ENCODE measurements around the gene BICD2.
"Not testable (repeated sequence)": the region's sequence is repeated elsewhere in the genome, so short reads cannot be mapped to it uniquely, and the experiment has no call there.

The BICD2 gene

DNA sequence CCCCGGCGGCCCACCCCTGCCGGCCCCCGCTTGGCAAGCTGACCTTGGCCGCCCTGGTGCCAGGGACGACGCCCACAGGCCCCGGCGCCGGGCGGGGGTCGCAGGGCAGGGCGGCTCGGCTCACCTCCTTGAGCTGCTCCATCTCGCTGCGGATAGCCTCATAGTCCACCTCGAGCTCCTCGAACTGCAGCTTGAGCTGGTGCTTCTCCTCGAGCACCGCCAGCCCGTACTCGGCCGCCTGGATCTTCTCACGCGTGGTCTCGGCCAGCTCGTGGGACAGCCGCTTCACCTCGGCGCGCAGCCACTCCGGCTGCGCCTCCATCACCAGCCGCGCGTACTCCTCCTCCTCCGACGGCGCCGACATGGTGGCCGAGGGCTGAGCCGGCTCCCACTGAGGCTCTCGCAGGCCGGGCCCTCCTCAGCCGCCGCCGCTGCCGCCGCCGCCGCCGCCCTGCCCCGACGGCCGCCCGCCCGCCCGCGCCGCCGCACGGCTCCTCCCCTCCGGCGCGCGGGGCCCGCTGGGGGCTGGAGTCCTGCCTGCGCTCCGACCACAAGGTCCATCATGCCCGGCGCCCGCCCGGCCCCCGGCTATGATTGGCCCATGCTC, at the start of gene BICD2:
BICD2 (minus strand) TSS at position 453 of the 607 bp plus-strand sequence; CDS start at position 364, 89 bp downstream.
- no peak for DNase-seq (ENCODE audit: low read depth)

DNA sequence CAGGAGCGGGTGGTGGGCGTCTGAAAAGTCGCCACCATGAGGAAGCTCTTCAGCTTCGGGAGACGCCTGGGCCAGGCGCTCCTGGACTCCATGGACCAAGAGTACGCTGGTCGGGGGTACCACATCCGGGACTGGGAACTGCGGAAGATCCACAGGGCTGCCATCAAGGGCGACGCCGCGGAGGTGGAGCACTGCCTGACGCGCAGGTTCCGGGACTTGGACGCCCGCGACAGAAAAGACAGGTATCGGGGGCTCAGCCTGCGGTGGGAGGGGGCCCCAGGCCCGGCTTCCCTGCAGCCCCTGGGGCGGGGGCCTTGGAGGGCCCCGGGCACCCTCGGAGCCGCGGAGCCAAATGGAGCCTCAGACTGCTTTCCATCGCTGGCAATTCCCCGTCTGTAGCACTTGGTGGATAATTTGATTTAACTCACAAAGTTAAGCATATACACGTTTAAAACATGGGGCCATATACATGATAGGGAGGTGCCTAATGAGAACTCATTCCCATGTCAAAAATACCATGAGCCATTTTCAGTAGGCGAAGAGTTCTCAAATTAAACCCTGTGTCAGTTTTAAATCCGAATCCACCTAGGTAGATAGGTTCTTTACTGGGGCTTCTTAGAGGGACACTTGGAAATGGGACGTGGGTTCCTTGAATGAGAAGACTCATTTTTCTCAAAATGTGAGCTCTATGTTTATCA, 45.1 kb upstream of the BICD2 start:
- not testable (repeated sequence) for DNase-seq (ENCODE audit: low read depth)

DNA sequence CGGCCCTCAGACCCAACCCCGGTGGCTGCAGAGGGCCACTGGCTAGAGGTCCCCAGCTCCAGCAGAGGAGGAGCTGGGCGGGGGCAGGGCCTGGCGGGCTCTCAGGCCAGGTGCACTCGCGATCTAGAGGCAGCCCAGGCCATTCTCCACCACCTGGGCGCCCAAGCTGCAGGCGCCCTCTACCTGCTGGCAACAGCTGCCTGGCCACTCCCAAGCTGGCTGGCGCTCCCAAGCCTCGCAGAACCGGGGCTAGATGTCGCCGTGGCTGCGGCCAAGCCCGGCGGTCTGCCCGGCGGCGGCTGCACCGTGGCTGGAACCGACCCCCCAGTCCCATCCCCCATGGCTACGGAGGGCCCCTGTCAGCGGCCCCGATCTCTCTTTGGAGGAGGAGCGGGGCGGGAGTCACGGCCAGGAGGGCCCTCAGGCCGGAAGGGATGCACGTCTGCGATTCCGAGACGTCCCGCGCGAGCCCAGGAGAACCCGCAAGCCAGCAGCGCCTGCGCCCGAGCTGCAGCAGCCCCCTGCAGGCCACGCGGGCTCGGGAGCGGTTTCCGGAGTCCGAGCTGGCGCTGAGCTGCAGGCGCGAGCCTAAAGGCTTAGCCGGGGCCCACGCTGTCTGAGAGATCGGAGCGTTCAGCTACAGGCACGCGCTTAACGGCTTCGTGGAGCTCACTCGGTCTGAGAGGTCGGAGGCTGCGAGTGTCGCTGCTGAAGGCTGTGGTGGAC, 44.3 kb upstream of the BICD2 start:
- DNase-seq (ENCODE audit: low read depth): no peak

DNA sequence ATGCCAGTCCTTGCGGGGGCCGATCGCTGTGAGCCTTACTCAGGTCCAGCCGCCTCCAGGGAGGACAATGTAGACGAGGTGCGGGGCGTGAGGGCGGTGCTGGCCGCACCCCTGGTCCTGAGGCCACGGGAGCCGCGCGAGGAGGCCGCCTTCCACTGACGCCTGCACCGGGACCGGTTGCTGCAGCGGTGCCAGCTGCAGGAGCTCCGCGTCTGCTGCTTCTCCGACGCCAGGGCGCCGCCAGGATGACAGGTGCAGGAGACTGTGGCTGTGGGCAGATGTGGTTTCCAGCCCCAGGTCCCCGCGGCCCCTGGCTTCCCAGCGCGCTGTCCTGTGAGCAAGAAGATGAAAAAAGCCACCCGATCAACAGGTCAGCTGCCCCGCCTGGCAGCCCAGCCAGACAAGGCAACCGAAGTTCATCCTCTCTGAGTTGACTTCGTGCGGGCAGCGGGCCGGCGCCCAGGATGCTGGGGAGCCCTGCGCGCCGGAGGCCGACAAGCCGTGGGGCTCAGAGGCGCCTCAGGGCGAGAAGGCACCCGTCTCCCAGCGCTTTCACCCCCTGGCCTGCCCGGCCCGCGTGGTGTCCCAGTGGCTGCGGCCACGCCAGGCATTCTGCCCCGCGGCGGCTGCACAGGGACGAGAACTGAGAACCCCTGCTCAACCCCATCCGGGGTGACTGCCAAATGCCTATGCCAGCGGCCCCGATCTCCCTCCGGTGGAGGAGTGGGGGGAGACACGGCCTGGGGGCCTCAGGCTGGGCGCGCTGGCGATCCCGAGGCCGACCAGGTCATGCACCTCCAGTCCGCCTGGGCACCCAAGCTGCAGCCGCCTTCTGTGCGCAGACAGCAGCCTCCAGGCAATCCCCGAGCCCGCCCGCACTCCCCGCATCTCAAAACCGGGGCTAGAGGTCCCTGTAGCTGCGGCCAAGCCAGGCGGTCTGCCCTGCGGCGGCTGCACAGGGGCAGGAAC, 43.4 kb upstream of the BICD2 start:
- no peak for DNase-seq (ENCODE audit: low read depth)

DNA sequence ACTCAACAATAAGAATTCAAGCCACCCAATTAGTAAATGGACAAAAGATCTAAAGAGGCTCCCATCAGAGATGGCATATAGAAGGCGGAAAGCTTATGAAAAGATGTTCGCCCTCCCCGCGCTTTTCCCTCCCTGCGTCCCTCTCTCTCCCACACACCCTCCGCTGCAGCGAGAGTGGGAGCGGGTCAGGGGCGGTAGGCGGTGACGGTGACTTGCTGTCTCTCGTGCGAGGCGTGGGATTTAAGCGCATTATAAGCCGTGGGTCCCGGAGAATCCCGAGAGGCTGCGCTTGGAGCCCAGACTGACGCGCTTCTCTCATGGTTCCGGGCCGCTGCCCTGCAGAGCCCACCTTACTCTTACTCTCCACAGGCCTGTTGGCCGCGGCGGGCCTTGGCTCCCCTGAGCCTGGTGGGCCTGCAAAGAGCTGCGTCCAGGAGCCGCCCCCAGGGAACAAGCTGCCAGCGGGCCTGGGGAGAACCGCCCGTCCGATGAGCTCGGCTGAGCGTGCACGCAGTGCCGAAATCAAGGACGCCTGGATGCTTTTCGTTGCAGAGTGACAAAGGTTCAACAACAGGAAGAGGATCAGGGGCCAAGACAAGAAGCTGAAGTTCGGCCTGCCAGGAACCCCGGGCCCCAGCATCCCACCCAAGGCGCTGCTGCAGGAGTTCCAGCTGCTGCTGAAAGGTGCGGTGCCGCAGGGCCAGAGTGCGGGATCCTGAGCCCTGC, 42.6 kb upstream of the BICD2 start:
- DNase-seq (ENCODE audit: low read depth): no peak

DNA sequence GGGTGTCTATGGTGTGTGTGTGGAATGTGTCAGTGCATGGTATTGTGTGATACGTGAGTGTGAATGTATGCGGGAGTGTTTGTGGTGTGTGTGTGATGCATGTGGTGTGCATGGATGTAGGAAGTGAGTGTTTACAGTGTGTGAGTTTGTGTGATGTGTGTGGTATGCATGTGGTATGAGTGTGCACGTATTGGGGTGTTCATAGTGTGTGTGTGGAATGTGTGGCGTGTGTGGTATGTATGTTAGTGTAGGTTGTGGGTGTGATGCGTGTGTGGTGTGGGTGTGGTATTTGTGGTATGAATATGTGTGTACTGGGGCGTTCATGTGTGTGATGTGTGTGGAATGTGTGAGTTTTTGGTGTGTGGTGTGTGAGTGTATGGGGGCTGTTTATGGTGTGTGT, 40.1 kb upstream of the BICD2 start:
- DNase-seq (ENCODE audit: low read depth): no peak

DNA sequence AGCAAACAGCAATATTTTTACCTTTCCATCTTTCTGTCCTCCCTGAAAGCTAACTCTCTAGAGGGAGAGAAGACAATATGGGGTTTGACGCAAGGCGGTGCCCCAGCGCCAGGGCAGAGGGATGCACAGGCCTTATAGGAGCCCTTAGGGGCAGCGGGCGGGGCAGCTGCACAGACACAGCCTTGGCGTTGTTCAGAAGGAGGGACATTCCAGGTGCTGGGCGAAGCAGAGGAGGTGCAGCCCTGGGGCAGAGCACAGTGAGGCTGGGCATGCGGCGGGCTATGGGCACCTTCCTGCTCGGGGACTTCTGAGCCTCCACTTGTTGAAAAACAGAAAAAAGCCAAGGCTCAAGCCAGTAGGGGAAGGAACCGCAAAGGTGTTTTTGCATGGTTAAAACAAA, 33.7 kb upstream of the BICD2 start:
- DNase-seq (ENCODE audit: low read depth): no peak

DNA sequence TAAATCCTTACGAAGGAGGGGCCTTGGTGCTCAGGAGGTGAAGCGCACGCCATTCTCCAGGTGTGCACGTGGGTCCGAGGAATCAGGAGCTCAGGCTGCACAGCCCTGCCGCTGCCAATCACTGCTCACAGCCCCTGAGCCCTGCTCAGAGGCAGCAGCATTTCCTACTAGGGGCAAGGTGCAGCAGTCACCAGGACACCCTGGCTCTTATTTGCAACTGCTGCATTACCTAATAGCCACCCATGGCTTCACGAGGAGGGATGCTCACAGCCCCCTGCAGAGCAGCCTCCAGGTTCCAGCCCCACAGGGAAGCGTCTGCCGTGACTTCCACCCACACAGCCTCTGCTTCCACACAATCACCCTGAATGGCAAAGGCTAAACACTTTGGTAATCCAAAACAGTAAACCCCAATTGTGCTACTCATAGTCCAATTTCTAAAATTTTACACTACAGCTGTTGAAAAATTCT, 31.7 kb upstream of the BICD2 start:
- DNase-seq (ENCODE audit: low read depth): not testable (repeated sequence)

DNA sequence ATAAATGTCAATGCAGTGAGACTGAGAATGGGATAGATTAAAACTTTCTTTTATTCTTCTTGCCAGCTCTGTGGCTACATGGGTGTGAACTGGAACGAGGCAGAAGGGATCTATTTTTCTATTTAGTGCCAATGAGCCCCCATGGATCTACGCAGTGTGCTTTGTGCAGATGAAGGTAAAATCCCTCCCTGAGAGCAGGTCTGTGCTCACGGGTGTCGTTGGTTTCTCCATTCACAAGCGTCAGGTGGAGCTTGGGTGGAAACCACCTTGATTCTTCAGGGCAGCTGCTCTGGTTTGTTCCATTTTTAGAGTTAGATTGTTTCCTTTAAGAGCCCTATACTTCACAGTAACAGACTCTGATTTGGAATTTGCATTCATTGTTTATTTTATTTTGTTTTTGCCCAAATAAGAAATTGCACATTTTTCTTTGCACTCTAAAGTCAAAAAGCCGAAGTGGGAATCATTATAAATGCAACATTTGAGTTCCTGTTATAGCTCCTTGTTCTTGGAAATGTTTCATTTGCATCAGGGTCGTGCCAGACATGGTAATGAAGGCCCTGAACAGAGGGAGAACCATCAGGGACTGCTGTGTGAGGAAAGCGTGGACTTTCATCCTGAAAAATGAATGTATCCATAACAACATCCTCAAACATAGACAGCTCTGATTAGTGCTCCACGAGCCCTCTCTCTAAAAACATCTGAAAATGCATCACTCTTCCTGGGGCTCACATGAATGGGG, 31.1 kb upstream of the BICD2 start:
- no peak for DNase-seq (ENCODE audit: low read depth)

DNA sequence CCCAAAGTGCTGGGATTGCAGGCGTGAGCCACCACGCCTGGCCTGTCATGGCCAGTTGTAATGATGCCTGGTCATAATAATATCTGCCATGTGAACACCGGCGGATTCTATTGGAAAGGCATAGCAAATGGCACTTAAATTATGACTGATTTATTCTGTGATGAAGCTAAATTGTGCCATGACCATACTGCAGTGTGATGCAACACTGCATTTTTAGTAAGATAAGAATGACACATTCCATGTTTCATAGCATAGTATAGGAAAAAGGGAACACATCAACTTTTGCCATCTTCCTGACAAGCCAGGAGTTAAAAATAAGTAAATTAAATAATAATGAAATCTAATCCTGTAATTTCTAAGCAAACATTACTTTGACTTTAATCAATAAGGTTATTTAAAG, 30.4 kb upstream of the BICD2 start:
- DNase-seq (ENCODE audit: low read depth): no peak

DNA sequence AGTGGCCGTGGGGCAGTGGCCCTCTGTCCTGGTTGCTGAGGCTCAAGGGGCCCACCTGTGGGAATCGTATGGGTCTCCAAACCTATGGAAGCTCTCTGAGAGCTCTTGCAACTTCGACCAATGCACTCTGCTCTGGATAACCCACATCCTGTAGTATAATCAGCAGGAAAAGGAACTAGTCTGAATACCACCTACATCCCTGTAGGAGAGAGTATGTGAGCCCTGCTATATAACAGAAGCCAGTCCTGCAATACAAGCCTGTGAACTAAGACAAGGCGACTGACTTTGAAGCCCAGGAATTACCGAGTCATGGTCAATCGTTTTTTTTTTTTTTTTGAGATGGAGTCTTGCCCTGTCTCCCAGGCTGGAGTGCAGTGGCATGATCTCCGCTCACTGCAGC, 29.8 kb upstream of the BICD2 start:
- no peak for DNase-seq (ENCODE audit: low read depth)

DNA sequence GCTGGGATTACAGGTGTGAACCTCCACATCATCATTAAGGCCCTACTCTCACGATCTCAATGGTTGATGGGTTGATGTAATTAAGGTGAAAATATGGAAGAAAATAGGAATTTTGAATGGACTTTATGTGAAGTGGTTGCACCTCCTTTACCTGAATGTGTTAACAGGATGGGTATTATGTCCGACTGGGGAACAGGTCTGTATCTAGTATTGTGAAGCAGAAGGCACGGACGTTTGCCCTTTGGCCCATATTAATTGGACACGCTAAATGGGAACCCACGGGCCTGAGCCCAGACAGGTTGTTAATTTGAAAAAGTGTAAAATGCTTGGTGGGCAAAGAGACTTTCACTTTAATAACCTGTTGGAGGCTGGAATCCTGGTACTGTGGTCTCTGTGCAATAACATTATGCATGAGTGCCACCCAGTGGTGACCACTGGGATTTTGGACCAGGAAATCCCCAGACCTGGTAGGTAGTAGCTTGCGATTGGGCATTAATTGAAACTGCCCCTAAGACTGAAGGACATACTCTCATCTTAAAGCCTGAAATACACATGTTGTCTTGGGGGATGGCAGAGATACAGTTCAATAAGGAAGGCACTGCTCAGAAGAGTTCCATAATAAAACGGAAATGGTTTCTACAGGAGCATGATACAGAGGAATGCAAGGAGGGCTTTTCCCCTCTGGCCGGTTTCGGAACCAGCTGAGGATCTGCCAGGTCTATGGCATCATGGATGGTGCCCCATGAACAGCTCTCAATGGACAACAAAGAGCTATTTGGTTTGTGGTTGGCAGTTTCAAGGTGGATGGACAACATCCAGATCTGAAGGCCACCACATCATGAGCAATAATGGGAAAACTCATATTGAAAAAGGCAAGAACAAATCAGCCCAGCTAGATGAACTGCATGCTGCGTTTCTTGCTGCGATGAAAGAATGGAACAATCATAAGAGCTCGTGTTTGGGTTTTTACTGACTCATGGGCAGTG, 26.2 kb upstream of the BICD2 start:
- DNase-seq (ENCODE audit: low read depth): peak; percentile 58

DNA sequence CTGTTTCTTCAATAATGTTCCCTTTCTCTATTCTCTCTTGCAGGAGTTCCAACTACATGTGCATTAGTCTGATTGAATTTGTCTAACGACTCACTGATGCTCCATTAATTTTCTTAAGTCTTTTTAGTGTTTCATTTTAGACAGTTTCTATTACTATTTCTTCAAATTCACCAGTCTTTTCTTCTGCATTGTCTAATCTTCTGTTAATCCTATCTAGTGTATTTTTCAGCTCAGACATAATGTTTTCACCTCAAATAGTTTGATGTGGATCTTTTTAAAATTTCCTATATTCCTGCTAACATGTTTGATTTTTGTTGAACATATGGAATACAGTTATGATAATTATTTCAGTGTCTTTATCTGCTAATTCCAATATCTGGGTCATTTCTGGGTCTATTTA, 21.7 kb upstream of the BICD2 start:
- no peak for DNase-seq (ENCODE audit: low read depth)

DNA sequence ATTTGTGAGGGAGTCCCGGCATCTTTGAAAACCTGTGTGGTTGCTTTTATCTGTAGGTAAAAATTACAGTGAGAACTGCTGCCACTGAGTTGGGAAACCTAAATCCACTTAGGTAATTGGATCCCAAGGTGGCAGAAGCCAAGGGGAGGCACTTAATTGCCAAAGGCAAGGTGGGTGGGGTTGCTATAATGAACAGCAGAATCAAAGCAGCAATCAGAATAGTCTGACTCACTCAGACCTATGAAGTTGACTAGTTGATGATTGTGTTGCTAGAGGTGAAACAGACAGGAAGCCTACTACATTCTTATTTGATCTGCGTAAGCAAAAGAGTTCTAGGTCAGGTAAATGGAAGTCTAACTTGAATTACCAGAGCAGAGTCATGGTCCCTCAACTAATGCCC, 17.3 kb upstream of the BICD2 start:
- DNase-seq (ENCODE audit: low read depth): no peak

DNA sequence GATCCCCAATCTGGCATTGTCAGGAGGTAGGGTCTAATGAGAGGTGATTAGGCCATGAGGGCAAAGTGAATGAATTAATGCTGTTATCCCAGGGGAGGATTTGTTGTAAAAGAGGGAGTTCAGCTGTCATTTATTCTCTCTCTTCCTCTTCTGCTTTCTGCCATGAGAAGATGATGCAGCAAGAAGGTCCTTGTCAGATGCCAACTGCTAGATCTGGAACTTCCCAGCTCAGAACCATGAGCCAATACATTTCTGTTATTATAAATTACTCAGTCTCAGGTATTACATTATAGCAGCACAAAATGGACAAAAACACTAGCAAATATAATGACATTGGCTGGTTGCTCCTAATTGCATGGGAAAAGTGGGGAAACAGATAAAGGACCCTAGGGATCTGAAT, 15.6 kb upstream of the BICD2 start:
- no peak for DNase-seq (ENCODE audit: low read depth)

DNA sequence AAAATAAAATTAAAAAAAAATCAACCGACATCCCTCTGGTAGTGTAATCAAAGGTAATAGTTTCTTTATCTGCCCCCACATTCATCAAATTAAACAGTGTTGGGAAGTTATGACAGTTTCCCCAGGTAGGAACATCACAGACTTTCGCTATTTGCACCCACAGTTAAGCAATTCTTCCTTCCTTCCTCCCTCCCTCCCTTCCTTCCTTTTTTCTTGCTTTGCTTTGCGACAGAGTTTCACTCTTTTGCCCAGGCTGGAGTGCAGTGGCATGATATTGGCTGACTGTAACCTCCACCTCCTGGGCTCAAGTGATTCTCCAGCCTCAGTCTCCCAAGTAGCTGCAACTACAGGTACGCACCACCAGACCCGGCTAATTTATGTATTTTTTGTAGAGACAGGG, 10.8 kb upstream of the BICD2 start:
- DNase-seq (ENCODE audit: low read depth): no peak

DNA sequence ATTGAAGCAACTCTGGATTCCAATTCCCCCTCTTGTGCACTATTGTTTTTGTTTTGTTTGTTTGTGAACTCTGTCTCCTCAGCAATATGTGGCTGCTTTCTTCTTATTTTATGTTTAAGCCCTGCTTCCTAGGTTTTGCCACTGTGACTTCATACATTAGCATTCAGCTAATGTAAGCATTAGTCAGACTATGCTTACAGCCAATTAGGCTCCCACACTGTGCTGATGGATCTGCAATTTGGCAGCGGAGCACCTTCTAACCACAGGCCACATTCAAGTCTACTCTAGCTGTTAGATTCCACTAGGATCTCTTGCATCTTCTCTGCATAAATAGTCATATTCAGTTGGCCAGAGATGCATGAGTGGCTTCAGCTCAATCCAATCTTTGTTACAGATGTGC, 9.6 kb upstream of the BICD2 start:
- DNase-seq (ENCODE audit: low read depth): no peak

DNA sequence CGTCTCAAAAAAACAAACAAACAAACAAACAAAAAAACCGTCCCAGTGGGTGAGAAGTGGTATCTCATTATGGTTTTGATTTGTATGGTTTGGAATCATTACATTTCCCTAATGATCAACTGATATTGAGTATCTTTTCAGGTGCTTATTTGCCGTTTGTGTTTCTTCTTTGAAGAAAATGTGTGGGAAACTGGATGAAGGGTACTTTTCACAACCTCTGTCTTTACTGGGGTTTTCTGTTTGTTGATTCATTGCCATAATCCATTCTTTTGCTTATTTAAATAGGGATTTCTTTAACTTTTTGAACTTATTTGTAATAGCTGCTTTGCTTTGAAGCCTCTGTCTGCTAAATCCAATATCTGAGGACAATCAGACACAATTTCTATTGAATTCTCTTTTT, 9.2 kb upstream of the BICD2 start:
- DNase-seq (ENCODE audit: low read depth): no peak

DNA sequence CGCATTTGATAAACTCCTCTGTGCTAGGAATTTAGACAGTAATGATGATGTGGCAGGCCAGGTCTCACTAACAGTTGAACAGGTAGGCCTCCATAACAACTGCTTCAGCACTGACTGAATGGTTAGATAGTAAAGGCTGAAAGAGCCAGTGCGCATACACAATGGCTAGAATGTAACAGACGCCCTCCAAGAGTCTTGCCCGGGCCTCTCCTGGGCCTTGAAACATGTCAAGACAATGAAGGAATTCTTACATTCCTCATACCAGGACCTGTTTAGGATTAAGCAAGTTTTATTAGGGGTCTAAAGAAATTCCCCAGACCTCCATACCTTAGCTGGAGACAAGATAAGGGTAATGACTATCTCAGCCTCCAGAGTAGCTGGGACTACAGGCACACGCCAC, 6.7 kb upstream of the BICD2 start:
- DNase-seq (ENCODE audit: low read depth): no peak

Measured in stimulated activated CD8-positive, alpha-beta memory T cell treated with anti-CD3 and anti-CD28 coated beads, Interleukin-7, amount 100 ng/mL, for 24 hours (primary cell).